Measurements from ENCODE around the gene ROPN1L. TPM values are rescaled to one million over a fixed set of nuclear protein-coding genes. Genes with fewer than 3 reads are reported as not detected.
A peak's percentile ranks its signal among the peaks of the same experiment; 100 is the strongest.

Gene ROPN1L
- total and polyA plus RNA-seq, 2 of the 8 experiments (the other 6 are each of a cell fraction or from before 2014, with no cell fraction given): 0.24 to 0.73 TPM

- Histone ChIP-seq H2BK20ac (ENCODE audit: low read length) (no peak overlapping the region), H3K27me3 (replicated peaks in 1 of 4; ENCODE audit: control insufficient read depth in 3 of 4, extremely low read depth in 1 of 4, insufficient read depth in 3 of 4, low read length in 3 of 4) (no peaks in the 10 kb centered on the region), H3K23me2 (ENCODE audit: low read depth, low read length) (no peaks in the 10 kb centered on the region), H3K4me1 (replicated peaks in 1 of 4; ENCODE audit: control insufficient read depth in 3 of 4, insufficient read depth in 4 of 4, low read length in 3 of 4) (peaks cover 0 to 5% (median 0%) of the 10 kb centered on the region in 4 experiments; a peak in 2 of 7 replicates), H3K4me2 (ENCODE audit: insufficient read depth in 1 of 2, low read depth in 2 of 2, low read length in 2 of 2) (no peak overlapping the region), H3K9ac (replicated peaks in 1 of 4; ENCODE audit: extremely low read depth in 1 of 4, low read depth in 3 of 4, low read length in 3 of 4) (no peak overlapping the region), H3K18ac (ENCODE audit: extremely low read depth, low read length) (no peak overlapping the region), H2AK5ac (ENCODE audit: low read depth, low read length) (no peak overlapping the region), H3K79me2 (ENCODE audit: control insufficient read depth in 1 of 2, insufficient read depth in 2 of 2, low read length in 2 of 2) (no peaks in the 10 kb centered on the region), H2AFZ (ENCODE audit: low read length) (no peak overlapping the region), H3K4me3 (ENCODE audit: extremely low read depth in 1 of 4, insufficient read depth in 2 of 4, low read depth in 3 of 4, low read length in 4 of 4) (no peak overlapping the region), H3K9me3 (ENCODE audit: insufficient read depth in 2 of 2, low read depth in 1 of 2, low read length in 1 of 2) (peaks cover 0 to 7% of the 10 kb centered on the region in 2 experiments; a peak in 1 of 4 replicates), H3K14ac (ENCODE audit: insufficient read length) (no peak overlapping the region), H3K79me1 (ENCODE audit: low read depth, low read length) (no peaks in the 10 kb centered on the region), H4K5ac (ENCODE audit: insufficient read length, low read depth, low read length) (no peak overlapping the region), H4K91ac (replicated peaks; ENCODE audit: insufficient read length, low read length) (no peak overlapping the region), H3K23ac (ENCODE audit: insufficient read length) (no peak overlapping the region), H4K20me1 (replicated peaks in 1 of 2; ENCODE audit: control insufficient read depth in 1 of 2, insufficient read depth in 2 of 2, low read length in 2 of 2) (no peaks in the 10 kb centered on the region), H2BK120ac (replicated peaks; ENCODE audit: low read depth, low read length) (no peak overlapping the region), H4K8ac (ENCODE audit: extremely low read depth, insufficient read depth, low read length) (no peak overlapping the region), H2BK5ac (ENCODE audit: low read depth, low read length) (no peak overlapping the region), H3K4ac (replicated peaks; ENCODE audit: insufficient read length, low read depth, low read length) (no peak overlapping the region), H3K56ac (replicated peaks; ENCODE audit: insufficient read length, low read depth, low read length) (no peak overlapping the region), H2BK12ac (ENCODE audit: low read depth, low read length) (no peak overlapping the region), H3K36me3 (ENCODE audit: control insufficient read depth in 2 of 4, insufficient read depth in 4 of 4, low read length in 3 of 4) (no peaks in the 10 kb centered on the region), H3K27ac (ENCODE audit: low read depth, low read length) (no peak overlapping the region), H2BK15ac (ENCODE audit: low read length) (no peak overlapping the region)
- TF ChIP-seq TCF12 (IDR thresholded peaks at IDR 0.05; ENCODE audit: low read depth, low read length): 0 out of 2 replicates have a peak, but pooled peaks have one; percentile 39
- TF ChIP-seq GTF2F1 (IDR thresholded peaks at IDR 0.05; ENCODE audit: borderline replicate concordance, low read depth, low read length): no peak
- ChIA-PET POLR2A (ENCODE audit: partially characterized antibody) (no interaction called here), CTCF (ENCODE audit: partially characterized antibody) (interaction anchor here (1.5 to 6.9 kb wide), 2 partner anchors 13 to 14 kb away, joined by 4 to 80 read pairs; no protein-coding TSS in a partner anchor)
- DNase-seq (ENCODE audit: low read depth in 1 of 2, low spot score in 2 of 2): no peak
- 89% methylated on average over 6 of the region's 6 CpGs; no CpG with 5 or more reads in 1 of the 2 experiments for WGBS, 2 experiments (ENCODE audit: extremely low coverage in 1 of 2, insufficient coverage in 1 of 2, insufficient read length in 1 of 2, insufficient replicate concordance in 2 of 2, low coverage in 1 of 2, low lambda C conversion rate in 2 of 2, missing lambda C conversion rate in 1 of 2)
- FAIRE-seq: no peak
These were observed 46.5 kb downstream of the ROPN1L start for GRCh38 chr5:10488144-10488543.

Measured in H1 (cell line).